Right lobe of liver (tissue), 6 donors: Measurements from ENCODE around the gene AIF1. TPM values are rescaled to one million over a fixed set of nuclear protein-coding genes. Genes with fewer than 3 reads are reported as not detected.

Source experiments
- ATAC-seq, 4 donors: fragments of 200-7000 bp; cut with Tn5 transposase; one replicate each; pipeline ENCODE4 v1.9.1; 2020; ENCODE audit warnings: mild to moderate bottlenecking in 4 of 4, moderate library complexity in 4 of 4
- DNase-seq, 3 donors: peaks; one replicate each; pipeline ENCODE4 v3.0.0-alpha.2; 2020
- H3K27ac ChIP-seq, 3 donors: fragments of 200-600 bp; one replicate each; pipeline ENCODE4 v1.8.0; 2022
- H3K27me3 ChIP-seq, 2 donors: fragments of 200-600 bp; one replicate each; pipeline ENCODE4 v1.8.0; 2022
- H3K36me3 ChIP-seq, 4 donors: fragments of 200-600 bp; sonication (generic) in 1 of 4; one replicate each; pipeline versions ENCODE4 v1.5.1 to v1.8.0; 2017 to 2022; ENCODE audit warnings: control low read depth in 1 of 4
- H3K4me1 ChIP-seq, 4 donors: fragments of 200-600 bp; sonication (generic) in 1 of 4; one replicate each; pipeline versions ENCODE4 v1.5.1 to v1.8.0; 2017 to 2022; ENCODE audit warnings: control low read depth in 1 of 4
- H3K4me3 ChIP-seq, 3 donors: fragments of 200-600 bp; one replicate each; pipeline ENCODE4 v1.8.0; 2022
- H3K9me3 ChIP-seq, 4 donors: fragments of 200-600 bp; sonication (generic) in 1 of 4; one replicate each; pipeline versions ENCODE4 v1.5.1 to v1.8.0; 2017 to 2022; ENCODE audit warnings: control low read depth in 1 of 4
- CTCF ChIP-seq, 4 donors: fragments of 200-600 bp in 3 of 4; fragments of 450-650 bp in 1 of 4; IDR thresholded peaks; one replicate each; pipeline versions ENCODE4 v1.5.1 to v1.8.0; 2016 to 2022; ENCODE audit warnings: antibody characterized with exemption in 4 of 4, mild to moderate bottlenecking in 2 of 4
- POLR2A ChIP-seq: fragments of 450-650 bp; IDR thresholded peaks from one replicate; pipeline ENCODE4 v1.6.1; 2017; ENCODE audit warnings: antibody characterized with exemption, mild to moderate bottlenecking
- WGBS: methylation state at CpG from one replicate; pipeline ENCODE4 v1.1.6; 2018; ENCODE audit warnings: low coverage, low lambda C conversion rate; ENCODE audit not compliant: insufficient coverage; ENCODE audit errors: missing lambda C conversion rate; 5-methylcytosine and 5-hydroxymethylcytosine counted together
- intact Hi-C, 2 donors: fragments of 100-400 bp; cut with DNase I; formaldehyde crosslinking; loops; one replicate each; pipeline versions ENCODE4 v1.11.2 to v1.14.1; 2022
- total RNA-seq, 6 experiments: library from RNA; depleted of rRNA in 2 of 6; stranded (reverse); fragments of >200 nt in 2 of 6; fragmentation: NEBNext Ultra II Directional in 3 of 6; extraction: Animal tissue kit (Norgen Biotek cat#: 25700) in 3 of 6; gene quantifications; one replicate each; pipeline versions ENCODE4 v1.1.0 to v1.2.4, GENCODE V29; 2016 to 2023
- donor health status: DM: no; HTN: yes; CAD: no.
- donor health status: DM: no; HTN: no; CAD: no.
- donor health status: DM: no; HTN: no; CAD: no.
- donor health status: DM: no; HTN: yes; CAD: no.
- donor health status: DM: no; HTN: yes; CAD: no.

AIF1 gene
- total RNA-seq, 6 experiments from 2014 or later = 6.7 to 28.5 (median 13.0) TPM

- WGBS = 2% methylated on average over 14 of the region's 29 CpGs
- ATAC-seq (peak; percentile 66 to 80 (median 74)), DNase-seq (peak; percentile 78 to 90 (median 85))
- Histone ChIP-seq H3K4me1 (peaks cover 0 to 43% (median 16%) of the 10 kb centered on the region in 4 donors), H3K9me3 (no peaks in the 10 kb centered on the region), H3K4me3 (peak overlapping the region; percentile 71 to 81 (median 71)), H3K36me3 (peaks cover 0 to 34% (median 21%) of the 10 kb centered on the region in 4 donors), H3K27ac (peak overlapping the region; percentile 97 to 99 (median 99)), H3K27me3 (no peaks in the 10 kb centered on the region)
- TF ChIP-seq CTCF (IDR thresholded peaks at IDR 0.05) = no peak
- no peak for TF ChIP-seq POLR2A
- intact Hi-C loops = no loop called here
Measured at GRCh38 chr6:31651602-31652191, 36.7 kb downstream of the AIF1 start.

- Histone ChIP-seq H3K27me3 (no peaks in the 10 kb centered on the region), H3K9me3 (no peaks in the 10 kb centered on the region), H3K4me1 (peaks cover 0 to 57% (median 16%) of the 10 kb centered on the region in 4 donors), H3K4me3 (peak overlapping the region; percentile 71 to 81 (median 71)), H3K27ac (peak overlapping the region; percentile 97 to 99 (median 99)), H3K36me3 (peaks cover 0 to 22% (median 14%) of the 10 kb centered on the region in 4 donors)
- TF ChIP-seq CTCF (IDR thresholded peaks at IDR 0.05) (peak in 3 of 4 donors; percentile 6 to 23 (median 19)), POLR2A (peak; percentile 62)
- intact Hi-C loops = no loop called here
- peak; percentile 68 to 77 (median 73) for ATAC-seq
- peak; percentile 84 to 91 (median 86) for DNase-seq
- WGBS = 3% methylated on average over 35 of the region's 37 CpGs
Measured at GRCh38 chr6:31652925-31653724, 38.1 kb downstream of the AIF1 start.

GRCh38 chr6:31654574-31655348 is 39.7 kb downstream of the AIF1 start:
- peak overlapping the region; percentile 1 to 68 (median 5) for H3K27ac ChIP-seq
- peaks cover 0 to 71% (median 21%) of the 10 kb centered on the region in 4 donors for H3K4me1 ChIP-seq
- ATAC-seq (no peak), DNase-seq (no peak)
- intact Hi-C loops = no loop called here
- H3K9me3 ChIP-seq = no peaks in the 10 kb centered on the region
- TF ChIP-seq POLR2A (no peak), CTCF (IDR thresholded peaks at IDR 0.05) (no peak)
- WGBS = 80% methylated on average over 7 of the region's 8 CpGs
- no peaks in the 10 kb centered on the region for H3K27me3 ChIP-seq
- H3K36me3 ChIP-seq = peaks cover 0 to 10% (median 4%) of the 10 kb centered on the region in 4 donors
- peak overlapping the region in 2 of 3 donors; percentile 53 to 57 for H3K4me3 ChIP-seq
